ELF-1 (cell line): Measurements from ENCODE around the gene SETD1A.

Experiments used
- DNase-seq: peaks from one replicate; pipeline ENCODE4 v3.0.0-alpha.2; 2016; ENCODE audit warnings: low read depth, low spot score

The SETD1A gene

GRCh38 chr16:30953511-30954124, 3.9 kb upstream of the SETD1A start:
- DNase-seq, result peak; percentile 93

GRCh38 chr16:30954993-30955392, 2.6 kb upstream of the SETD1A start:
- DNase-seq, result no peak

GRCh38 chr16:30956601-30957455, 726 bp upstream of the SETD1A start:
- DNase-seq, result peak; percentile 85

- peak; percentile 14 for DNase-seq
These were observed 873 bp downstream of the SETD1A start for GRCh38 chr16:30958175-30959079.

GRCh38 chr16:30961384-30961783, 3.8 kb downstream of the SETD1A start:
- DNase-seq, result no peak

GRCh38 chr16:30963925-30964511, 6.5 kb downstream of the SETD1A start:
- no peak for DNase-seq

GRCh38 chr16:30964574-30965226, 7.1 kb downstream of the SETD1A start:
- DNase-seq, result no peak

- no peak for DNase-seq
These were observed 7.9 kb downstream of the SETD1A start for GRCh38 chr16:30965436-30965835.

- DNase-seq, result no peak
These were observed 8.6 kb downstream of the SETD1A start for GRCh38 chr16:30966033-30966619.

- DNase-seq, result no peak
These were observed 10.2 kb downstream of the SETD1A start for GRCh38 chr16:30967795-30968194.

- DNase-seq, result no peak
These were observed 11.8 kb downstream of the SETD1A start for GRCh38 chr16:30969246-30969842.

- DNase-seq, result no peak
These were observed 13.7 kb downstream of the SETD1A start for GRCh38 chr16:30971298-30971697.

GRCh38 chr16:30972872-30973271, 15.3 kb downstream of the SETD1A start:
- peak; percentile 63 for DNase-seq

GRCh38 chr16:30974348-30974747, 16.8 kb downstream of the SETD1A start:
- no peak for DNase-seq

GRCh38 chr16:30976486-30976885, 18.9 kb downstream of the SETD1A start:
- DNase-seq, result no peak

- peak; percentile 45 for DNase-seq
These were observed 19.9 kb downstream of the SETD1A start for GRCh38 chr16:30977502-30977901.

- DNase-seq, result no peak
These were observed 21.8 kb downstream of the SETD1A start for GRCh38 chr16:30979170-30980022.

GRCh38 chr16:30980023-30980371, 22.4 kb downstream of the SETD1A start:
- no peak for DNase-seq

GRCh38 chr16:30980434-30980833, 22.9 kb downstream of the SETD1A start:
- DNase-seq, result no peak

- no peak for DNase-seq
These were observed 23.4 kb downstream of the SETD1A start for GRCh38 chr16:30980959-30981358.
